Left kidney (tissue), 8 donors: ENCODE measurements around the gene RAP1A. TPM values are rescaled to one million over a fixed set of nuclear protein-coding genes. Genes with fewer than 3 reads are reported as not detected.
A peak's percentile ranks its signal among the peaks of the same experiment; 100 is the strongest.

ENCODE experiments used
- DNase-seq: peaks from one replicate; pipeline ENCODE4 v3.0.0-alpha.2; 2013
- long read RNA-seq, 8 donors: transcript quantifications; one replicate each; lab custom pipeline, GENCODE V29; 2026
- polyA plus RNA-seq: library from polyadenylated mRNA; unstranded; fragments of 120-200 nt; gene quantifications from one replicate; pipeline ENCODE4 v1.2.1, GENCODE V29; 2013; ENCODE audit not compliant: insufficient read length

The RAP1A gene
- 75.9 TPM for polyA plus RNA-seq
- long read RNA-seq, donor 1, full-length matches to known transcripts, result 32 of 42 reads
- long read RNA-seq, donor 1, partial matches to known transcripts, result 10 of 42 reads
- long read RNA-seq, donor 1, other reads (novel, unspliced or antisense), result 0 of 42 reads
- long read RNA-seq, donor 2, full-length matches to known transcripts, result 35 of 52 reads
- long read RNA-seq, donor 2, partial matches to known transcripts, result 17 of 52 reads
- long read RNA-seq, donor 2, other reads (novel, unspliced or antisense), result 0 of 52 reads
- long read RNA-seq, donor 3, full-length matches to known transcripts, result 16 of 30 reads
- long read RNA-seq, donor 3, partial matches to known transcripts, result 14 of 30 reads
- long read RNA-seq, donor 3, other reads (novel, unspliced or antisense), result 0 of 30 reads
- long read RNA-seq, donor 4, full-length matches to known transcripts, result 2 of 2 reads
- long read RNA-seq, donor 4, partial matches to known transcripts, result 0 of 2 reads
- long read RNA-seq, donor 4, other reads (novel, unspliced or antisense), result 0 of 2 reads
- long read RNA-seq, donor 5, full-length matches to known transcripts, result 38 of 63 reads
- long read RNA-seq, donor 5, partial matches to known transcripts, result 25 of 63 reads
- long read RNA-seq, donor 5, other reads (novel, unspliced or antisense), result 0 of 63 reads
- long read RNA-seq, donor 6, full-length matches to known transcripts, result 28 of 39 reads
- long read RNA-seq, donor 6, partial matches to known transcripts, result 11 of 39 reads
- long read RNA-seq, donor 6, other reads (novel, unspliced or antisense), result 0 of 39 reads
- long read RNA-seq, donor 7, full-length matches to known transcripts, result 28 of 47 reads
- long read RNA-seq, donor 7, partial matches to known transcripts, result 19 of 47 reads
- long read RNA-seq, donor 7, other reads (novel, unspliced or antisense), result 0 of 47 reads
- long read RNA-seq, donor 8, full-length matches to known transcripts, result 18 of 30 reads
- long read RNA-seq, donor 8, partial matches to known transcripts, result 12 of 30 reads
- long read RNA-seq, donor 8, other reads (novel, unspliced or antisense), result 0 of 30 reads

DNA sequence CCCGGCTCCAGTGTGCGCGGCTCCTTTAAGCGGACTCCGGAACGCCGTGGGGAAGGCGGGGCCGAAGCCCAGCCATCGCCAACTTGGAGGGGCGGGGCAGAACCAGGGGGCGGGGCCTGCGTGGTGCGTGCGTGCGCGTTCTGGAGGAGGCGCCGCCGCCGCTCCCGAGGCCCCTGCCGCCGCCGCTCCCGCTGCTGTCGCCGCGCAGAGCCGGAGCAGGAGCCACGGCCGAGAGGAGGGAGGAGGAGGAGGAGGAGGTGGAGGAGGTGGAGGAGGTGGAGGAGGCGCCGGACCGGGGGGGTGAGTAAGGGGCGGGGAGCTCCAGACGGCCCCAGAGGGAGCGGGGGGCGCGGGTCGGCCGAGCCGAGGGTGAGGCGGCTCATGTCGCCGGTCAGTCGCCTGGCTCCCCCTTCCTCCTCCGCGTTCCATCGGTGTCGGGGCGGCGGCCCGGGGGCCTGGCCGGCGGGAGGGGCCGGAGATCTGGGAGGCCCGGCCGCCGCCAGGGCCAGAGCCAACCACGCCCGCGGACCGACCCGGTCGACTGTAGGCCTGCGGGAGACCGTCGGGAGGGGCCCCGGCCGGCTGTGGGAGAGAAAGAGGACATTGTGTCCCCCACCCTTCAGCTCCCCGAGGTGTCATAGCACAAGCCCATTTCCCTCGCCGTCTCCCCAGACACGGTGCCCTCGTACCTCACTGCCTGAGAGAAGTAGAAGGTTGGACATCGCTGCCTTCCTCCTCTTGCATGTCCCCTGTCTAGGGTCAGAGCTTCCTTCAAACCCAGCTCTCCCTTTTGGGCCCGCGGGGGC, at the start of gene RAP1A:
RAP1A (plus strand) TSS at position 155 of the 806 bp plus-strand sequence. CDS start 71,572 bp downstream, outside the sequence.
- DNase-seq, result peak; percentile 89

DNA sequence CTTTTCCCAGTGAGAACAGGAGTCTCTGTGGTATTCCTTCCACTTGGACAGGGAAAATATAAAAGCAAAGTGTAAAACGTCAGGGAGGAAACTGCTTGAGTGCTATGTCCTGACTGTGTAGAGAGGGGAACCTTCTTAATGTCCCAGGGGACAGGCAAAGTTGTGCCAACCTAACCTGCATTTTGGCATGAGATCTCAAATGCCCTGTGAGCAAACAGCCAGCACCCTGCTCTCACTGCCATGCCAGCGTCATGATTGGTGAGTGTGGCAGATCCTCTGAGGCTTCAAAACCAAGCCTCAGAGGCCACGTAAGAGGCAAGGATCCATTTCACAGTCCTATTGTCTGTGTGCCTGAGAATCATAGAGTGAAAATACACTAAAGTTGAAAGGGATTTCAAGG, 49.7 kb upstream of the RAP1A start:
- no peak for DNase-seq

GRCh38 chr1:111570781-111571181, 48.8 kb upstream of the RAP1A start:
- no peak for DNase-seq

- DNase-seq, result no peak
Measured at GRCh38 chr1:111571239-111571638, 48.4 kb upstream of the RAP1A start.

DNA sequence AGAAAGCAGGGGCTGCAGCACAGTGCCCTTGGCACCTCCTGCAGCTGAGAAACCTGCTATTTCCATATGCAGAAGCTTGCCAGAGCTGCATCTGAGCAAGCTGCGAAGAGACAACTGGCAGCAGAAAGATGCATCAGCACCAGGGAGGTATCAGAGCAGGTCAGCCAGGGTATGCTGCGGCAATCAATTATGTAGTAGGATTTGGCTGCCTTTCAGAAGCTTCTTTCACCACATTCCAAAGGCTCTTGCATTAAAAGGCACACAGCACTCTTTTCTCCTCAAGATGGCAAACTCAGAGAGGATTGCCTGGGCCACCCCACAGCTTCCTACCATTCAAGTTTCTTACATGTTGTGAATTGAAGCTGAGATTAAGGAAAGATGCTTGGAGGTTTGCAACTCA, 47.6 kb upstream of the RAP1A start:
- DNase-seq, result no peak

- DNase-seq, result no peak
Measured at GRCh38 chr1:111576547-111576946, 43.0 kb upstream of the RAP1A start.

GRCh38 chr1:111577814-111578213, 41.8 kb upstream of the RAP1A start:
- DNase-seq, result no peak

DNA sequence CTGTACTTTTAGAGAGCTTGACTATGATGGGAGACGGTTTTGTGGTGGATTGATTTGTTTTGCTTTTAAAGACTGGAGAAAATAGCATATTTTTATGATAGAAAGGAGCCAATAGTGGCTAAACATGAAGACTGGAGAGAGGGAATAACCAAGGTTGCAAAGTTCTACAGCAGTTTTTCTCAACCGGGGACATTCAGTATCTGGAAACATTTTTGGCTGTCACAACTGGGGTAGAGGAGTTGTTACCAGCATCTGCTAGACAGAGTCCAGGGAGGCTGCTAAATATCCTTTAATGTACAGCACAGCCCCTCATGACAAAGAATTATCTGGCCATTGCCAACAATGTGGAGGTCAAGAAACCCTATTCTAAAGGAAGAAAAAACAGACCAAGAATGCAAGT, 38.4 kb upstream of the RAP1A start:
- DNase-seq, result no peak

DNA sequence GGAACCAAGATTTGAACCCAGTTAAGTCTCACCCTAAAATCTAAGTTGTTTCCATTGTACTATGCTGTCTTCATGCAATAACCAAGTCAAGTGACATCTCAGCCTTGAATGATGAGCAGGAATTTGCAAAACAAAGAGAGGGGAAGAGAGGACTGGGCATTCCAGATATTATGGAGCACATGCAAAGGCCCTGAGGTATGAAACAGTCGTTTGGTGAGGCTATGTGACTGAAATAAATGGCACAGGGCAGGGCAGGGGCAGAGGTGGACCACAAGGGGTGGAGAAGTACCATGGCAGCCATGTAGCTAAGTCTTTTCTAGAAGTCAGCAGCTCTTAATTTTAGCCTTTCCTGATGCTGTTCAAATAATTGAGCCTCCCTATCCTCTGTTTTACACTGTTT, 37.6 kb upstream of the RAP1A start:
- no peak for DNase-seq

DNA sequence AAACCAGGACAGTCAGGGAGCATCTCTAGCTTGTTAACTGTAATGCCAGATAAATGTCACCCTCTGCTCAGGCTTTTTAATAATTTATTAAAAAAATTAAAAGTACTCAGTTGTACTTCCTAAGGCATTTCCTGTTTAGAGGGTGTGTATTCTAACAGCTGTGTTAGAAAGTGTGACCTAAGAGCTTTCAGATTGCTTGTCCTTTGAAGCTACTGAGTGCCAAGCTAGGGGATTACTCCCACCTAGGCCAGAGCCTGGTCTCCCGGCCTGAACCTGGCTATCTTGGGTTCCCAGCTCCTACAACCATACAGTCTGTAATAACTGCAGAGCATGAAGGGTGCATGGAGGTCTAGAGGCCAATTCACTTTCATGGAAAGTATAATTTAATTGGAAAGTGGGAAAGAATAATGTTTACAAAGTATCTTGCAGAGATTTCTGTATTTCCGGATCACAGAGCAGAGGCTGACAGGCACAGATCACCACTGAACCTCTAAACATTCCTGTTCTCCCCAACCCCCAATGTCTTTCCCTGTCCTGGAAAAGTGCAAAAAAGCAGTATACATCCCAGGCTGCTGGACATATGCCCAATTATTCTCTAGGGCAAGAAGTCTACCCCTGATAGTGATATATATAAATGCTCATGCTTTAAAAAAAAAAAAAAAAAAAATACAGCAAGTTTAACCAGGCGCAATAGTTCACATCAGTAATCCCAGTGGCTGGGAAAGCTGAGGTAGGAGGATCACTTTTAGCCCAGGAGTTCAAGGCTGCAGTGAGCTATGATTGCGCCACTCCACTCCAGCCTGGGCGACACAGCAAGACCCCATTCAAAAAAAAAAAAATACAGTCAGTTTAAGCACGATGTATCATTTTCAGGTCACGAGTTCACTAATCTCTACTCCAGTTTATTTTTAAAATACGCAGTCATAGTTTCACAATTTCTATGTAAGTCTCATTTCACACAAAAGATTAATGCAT, 36.7 kb upstream of the RAP1A start:
- no peak for DNase-seq

- no peak for DNase-seq
Measured at GRCh38 chr1:111585447-111586086, 34.0 kb upstream of the RAP1A start.

DNA sequence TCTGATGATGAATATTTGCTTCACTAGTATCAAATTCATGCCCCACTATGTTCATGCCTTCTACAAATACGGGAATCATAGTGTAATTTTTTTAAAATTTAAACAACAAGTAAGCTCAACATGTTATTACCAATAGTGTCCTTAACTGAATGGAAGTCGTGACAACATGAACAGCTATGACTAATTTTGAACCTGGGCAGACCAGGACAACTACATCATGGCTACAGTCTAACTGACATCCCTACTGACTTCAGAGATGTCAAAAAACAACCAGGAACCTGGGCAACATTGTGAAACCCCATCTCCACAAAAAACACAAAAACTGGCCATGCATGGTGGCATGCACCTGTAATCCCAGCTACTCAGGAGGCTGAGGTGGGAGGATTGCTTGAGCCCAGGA, 33.5 kb upstream of the RAP1A start:
- DNase-seq, result no peak

- no peak for DNase-seq
Measured at GRCh38 chr1:111587509-111588174, 31.9 kb upstream of the RAP1A start.

GRCh38 chr1:111591937-111592336, 27.7 kb upstream of the RAP1A start:
- no peak for DNase-seq

- peak; percentile 50 for DNase-seq
Measured at GRCh38 chr1:111592389-111593361, 26.9 kb upstream of the RAP1A start.

- no peak for DNase-seq
Measured at GRCh38 chr1:111593403-111594305, 25.9 kb upstream of the RAP1A start.

- DNase-seq, result no peak
Measured at GRCh38 chr1:111594306-111594693, 25.3 kb upstream of the RAP1A start.
